Kidney epithelial cell (primary cell): ENCODE results near the gene PEX11B. TPM values are rescaled to one million over a fixed set of nuclear protein-coding genes. Genes with fewer than 3 reads are reported as not detected.

Experiments used
- DNase-seq: peaks from one replicate; pipeline ENCODE4 v3.0.0-alpha.2; 2010; ENCODE audit warnings: low read depth
- H3K27me3 ChIP-seq: 2 replicates; pipeline ENCODE4 v1.6.0; 2011; ENCODE audit warnings: low read length; ENCODE audit not compliant: control insufficient read depth, insufficient read depth
- H3K36me3 ChIP-seq: 2 replicates; pipeline ENCODE4 v1.5.1; 2011; ENCODE audit warnings: low read length; ENCODE audit not compliant: control insufficient read depth, insufficient read depth
- H3K4me3 ChIP-seq: 2 replicates; pipeline ENCODE4 v1.5.1; 2011; ENCODE audit warnings: low read depth, mild to moderate bottlenecking, control low read depth, low read length
- total RNA-seq: library from RNA; depleted of rRNA; stranded (reverse); fragments of >200 nt; gene quantifications from 2 replicates; pipeline ENCODE4 v1.2.3, GENCODE V29; 2015
- TF ChIP-seq, protein P1 (sequence below): IDR thresholded peaks from 2 replicates; pipeline ENCODE4 v1.5.1; 2011; ENCODE audit warnings: mild to moderate bottlenecking, moderate library complexity, low read length, control low read depth, inconsistent platforms; ENCODE audit not compliant: insufficient read depth, poor library complexity, severe bottlenecking

PEX11B gene
- total RNA-seq, 1 donor from 2014 or later, result 31.2 TPM

DNA sequence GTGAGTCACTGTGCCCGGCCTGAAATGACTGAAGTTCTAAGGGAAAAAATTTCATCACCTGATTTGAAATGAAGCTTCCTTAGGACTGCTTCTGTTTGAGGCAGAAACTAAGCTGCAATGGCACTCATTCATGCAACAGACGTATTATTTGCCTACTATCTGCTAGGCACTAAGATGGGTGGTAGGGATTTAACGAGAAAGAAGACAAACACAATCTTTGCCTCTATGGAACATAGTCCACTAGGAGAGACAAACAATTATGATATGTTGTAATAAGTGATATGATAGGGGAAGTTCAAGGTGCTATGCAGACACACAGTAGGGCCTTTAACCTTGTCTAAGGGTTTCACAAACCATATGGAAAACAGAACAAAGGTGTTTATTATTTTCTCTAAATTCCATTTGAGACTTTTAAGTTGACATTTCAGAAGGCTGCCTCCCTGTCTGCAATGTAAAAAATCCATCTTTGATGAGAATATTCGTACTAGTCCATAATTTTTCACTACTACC, 28.0 kb upstream of the PEX11B start:
- TF ChIP-seq, protein P1, sequence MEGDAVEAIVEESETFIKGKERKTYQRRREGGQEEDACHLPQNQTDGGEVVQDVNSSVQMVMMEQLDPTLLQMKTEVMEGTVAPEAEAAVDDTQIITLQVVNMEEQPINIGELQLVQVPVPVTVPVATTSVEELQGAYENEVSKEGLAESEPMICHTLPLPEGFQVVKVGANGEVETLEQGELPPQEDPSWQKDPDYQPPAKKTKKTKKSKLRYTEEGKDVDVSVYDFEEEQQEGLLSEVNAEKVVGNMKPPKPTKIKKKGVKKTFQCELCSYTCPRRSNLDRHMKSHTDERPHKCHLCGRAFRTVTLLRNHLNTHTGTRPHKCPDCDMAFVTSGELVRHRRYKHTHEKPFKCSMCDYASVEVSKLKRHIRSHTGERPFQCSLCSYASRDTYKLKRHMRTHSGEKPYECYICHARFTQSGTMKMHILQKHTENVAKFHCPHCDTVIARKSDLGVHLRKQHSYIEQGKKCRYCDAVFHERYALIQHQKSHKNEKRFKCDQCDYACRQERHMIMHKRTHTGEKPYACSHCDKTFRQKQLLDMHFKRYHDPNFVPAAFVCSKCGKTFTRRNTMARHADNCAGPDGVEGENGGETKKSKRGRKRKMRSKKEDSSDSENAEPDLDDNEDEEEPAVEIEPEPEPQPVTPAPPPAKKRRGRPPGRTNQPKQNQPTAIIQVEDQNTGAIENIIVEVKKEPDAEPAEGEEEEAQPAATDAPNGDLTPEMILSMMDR, result no peak
- no peak overlapping the region for H3K4me3 ChIP-seq
- no peaks in the 10 kb centered on the region for H3K27me3 ChIP-seq
- no peaks in the 10 kb centered on the region for H3K36me3 ChIP-seq
- no peak for DNase-seq

DNA sequence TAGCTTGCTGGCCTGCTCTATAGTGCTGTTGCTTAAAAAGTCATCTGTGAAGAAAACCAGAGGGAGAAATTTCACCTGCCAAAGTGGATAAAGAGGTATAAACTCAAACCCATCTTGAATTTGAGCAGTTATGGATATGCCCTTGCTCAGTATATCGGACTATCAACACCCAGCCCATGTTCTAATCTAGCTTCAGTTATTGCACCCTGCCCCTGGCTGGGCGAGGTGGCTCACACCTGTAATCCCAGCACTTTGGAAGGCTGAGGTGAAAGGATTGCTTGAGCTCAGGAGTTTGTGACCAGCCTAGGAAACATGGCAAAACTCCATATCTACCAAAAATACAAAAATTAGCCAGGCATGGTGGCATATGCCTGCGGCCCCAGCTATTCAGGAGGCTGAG, 26.0 kb upstream of the PEX11B start:
- no peaks in the 10 kb centered on the region for H3K36me3 ChIP-seq
- TF ChIP-seq, protein P1, result no peak
- no peak overlapping the region for H3K4me3 ChIP-seq
- no peak for DNase-seq
- no peaks in the 10 kb centered on the region for H3K27me3 ChIP-seq

DNA sequence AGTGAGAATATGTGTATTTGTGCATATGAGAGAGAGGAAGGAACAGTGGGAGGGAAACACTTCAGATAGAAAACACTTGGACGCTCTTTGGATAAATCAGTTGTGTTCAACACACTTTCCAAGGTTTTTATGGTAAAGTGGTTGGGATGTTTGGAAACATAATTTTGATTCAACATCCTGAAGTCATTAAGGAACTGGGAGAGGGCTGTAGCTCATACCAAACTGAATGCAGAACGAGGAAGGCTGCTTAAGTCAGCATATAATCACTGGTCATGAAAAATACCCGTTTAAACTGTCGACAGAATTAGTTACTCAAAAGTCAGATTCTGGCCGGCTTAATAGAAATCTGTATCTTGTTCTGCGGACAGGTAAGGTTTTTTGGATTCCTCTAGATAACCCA, 24.4 kb upstream of the PEX11B start:
- Histone ChIP-seq H3K4me3 (no peak overlapping the region), H3K27me3 (no peaks in the 10 kb centered on the region), H3K36me3 (no peaks in the 10 kb centered on the region)
- TF ChIP-seq, protein P1, result no peak
- no peak for DNase-seq

DNA sequence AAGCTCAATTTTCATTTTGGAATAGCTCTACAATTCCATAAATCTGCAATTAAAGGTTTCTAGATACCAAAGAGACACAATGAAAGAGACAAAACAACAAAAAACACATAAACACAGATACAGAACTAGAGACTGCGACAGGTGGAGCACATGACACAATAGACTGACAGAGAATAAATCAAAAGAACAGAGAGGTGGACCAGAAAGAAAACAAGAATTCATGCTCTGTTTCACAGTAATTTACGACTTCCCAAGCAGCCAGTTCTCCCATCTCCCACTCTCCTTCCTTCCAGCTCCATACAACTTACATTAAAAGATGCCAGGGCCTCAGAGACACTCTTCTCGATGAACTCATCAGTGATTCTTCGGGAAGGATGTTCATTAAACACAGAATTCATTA, 23.9 kb upstream of the PEX11B start:
- no peaks in the 10 kb centered on the region for H3K27me3 ChIP-seq
- no peak overlapping the region for H3K4me3 ChIP-seq
- no peaks in the 10 kb centered on the region for H3K36me3 ChIP-seq
- DNase-seq, result no peak
- TF ChIP-seq, protein P1, result no peak

DNA sequence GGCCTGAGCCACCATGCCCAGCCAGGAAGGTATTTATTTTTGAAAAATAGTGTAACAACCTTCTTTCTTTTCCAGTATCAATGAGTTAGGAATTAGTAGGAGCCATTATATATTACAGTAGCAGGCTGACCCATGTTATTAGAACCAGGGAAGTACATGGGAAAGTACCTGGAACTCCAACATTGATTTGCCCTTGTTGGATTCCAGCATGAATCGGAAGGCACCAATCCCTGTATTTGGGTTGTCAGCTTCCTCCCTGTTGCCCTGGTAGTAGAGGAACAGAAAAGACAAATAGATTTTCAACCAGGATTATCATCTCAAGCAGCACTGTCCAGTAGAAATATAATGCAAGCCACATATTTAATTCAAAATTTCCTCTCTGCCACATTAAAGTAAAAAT, 18.9 kb upstream of the PEX11B start:
- Histone ChIP-seq H3K4me3 (no peak overlapping the region), H3K27me3 (no peaks in the 10 kb centered on the region), H3K36me3 (no peaks in the 10 kb centered on the region)
- TF ChIP-seq, protein P1, result no peak
- DNase-seq, result no peak

DNA sequence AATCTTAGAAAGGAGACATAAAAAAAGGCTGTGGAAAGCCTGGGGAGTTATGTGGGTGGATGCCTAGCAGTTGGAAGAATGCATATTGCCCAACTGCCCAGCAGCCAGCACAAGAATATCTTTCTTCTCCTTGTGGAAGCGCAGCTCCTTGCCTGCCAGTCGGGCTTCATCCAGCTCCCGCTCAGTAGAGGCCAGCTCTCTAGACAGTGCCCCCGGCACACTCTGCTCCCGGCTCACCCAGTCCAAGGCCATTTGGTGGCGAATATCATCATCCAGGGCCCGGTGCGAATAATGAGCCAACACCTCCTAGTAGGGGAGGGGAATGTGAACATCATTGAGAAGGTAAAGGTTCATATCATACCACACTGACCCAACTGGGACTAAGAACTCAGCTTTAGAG, 17.7 kb upstream of the PEX11B start:
- TF ChIP-seq, protein P1, result no peak
- DNase-seq, result no peak
- no peaks in the 10 kb centered on the region for H3K27me3 ChIP-seq
- no peaks in the 10 kb centered on the region for H3K36me3 ChIP-seq
- H3K4me3 ChIP-seq, result no peak overlapping the region
